Embryonic facial prominence (tissue), 1 donor: ENCODE data around the gene TRPM3.

Experiments
- DNase-seq: peaks from one replicate; pipeline ENCODE4 v3.0.0-alpha.2; 2016; ENCODE audit errors: extremely low spot score

The TRPM3 gene

GRCh38 chr9:70829591-70830265 is 291.7 kb downstream of the TRPM3 start:
- DNase-seq: no peak

GRCh38 chr9:70826562-70826961 is 294.9 kb downstream of the TRPM3 start:
- DNase-seq: no peak

GRCh38 chr9:70823284-70823683 is 298.1 kb downstream of the TRPM3 start:
- DNase-seq: no peak

GRCh38 chr9:70817311-70817710 is 304.1 kb downstream of the TRPM3 start:
- no peak for DNase-seq

GRCh38 chr9:70816891-70817290 is 304.5 kb downstream of the TRPM3 start:
- no peak for DNase-seq

GRCh38 chr9:70816316-70816715 is 305.1 kb downstream of the TRPM3 start:
- DNase-seq: no peak

- DNase-seq: no peak
Measured at GRCh38 chr9:70814597-70814996, 306.8 kb downstream of the TRPM3 start.

GRCh38 chr9:70813141-70813540 is 308.3 kb downstream of the TRPM3 start:
- no peak for DNase-seq

GRCh38 chr9:70811638-70812037 is 309.8 kb downstream of the TRPM3 start:
- no peak for DNase-seq

- no peak for DNase-seq
Measured at GRCh38 chr9:70806875-70807274, 314.5 kb downstream of the TRPM3 start.

- no peak for DNase-seq
Measured at GRCh38 chr9:70805949-70806348, 315.5 kb downstream of the TRPM3 start.

GRCh38 chr9:70802758-70803436 is 318.5 kb downstream of the TRPM3 start:
- no peak for DNase-seq

- DNase-seq: no peak
Measured at GRCh38 chr9:70802206-70802605, 319.2 kb downstream of the TRPM3 start.

- no peak for DNase-seq
Measured at GRCh38 chr9:70801181-70801829, 320.1 kb downstream of the TRPM3 start.

GRCh38 chr9:70798018-70798417 is 323.4 kb downstream of the TRPM3 start:
- no peak for DNase-seq

- no peak for DNase-seq
Measured at GRCh38 chr9:70795841-70796240, 325.6 kb downstream of the TRPM3 start.

- DNase-seq: no peak
Measured at GRCh38 chr9:70792796-70793195, 328.6 kb downstream of the TRPM3 start.

- no peak for DNase-seq
Measured at GRCh38 chr9:70791936-70792335, 329.5 kb downstream of the TRPM3 start.

GRCh38 chr9:70789086-70789485 is 332.3 kb downstream of the TRPM3 start:
- no peak for DNase-seq

GRCh38 chr9:70784456-70784855 is 337.0 kb downstream of the TRPM3 start:
- no peak for DNase-seq

GRCh38 chr9:70778568-70778967 is 342.9 kb downstream of the TRPM3 start:
- no peak for DNase-seq

- no peak for DNase-seq
Measured at GRCh38 chr9:70773579-70773978, 347.8 kb downstream of the TRPM3 start.

GRCh38 chr9:70772601-70773000 is 348.8 kb downstream of the TRPM3 start:
- DNase-seq: no peak
